IMR-90 (cell line): ENCODE measurements around the gene MYH10. TPM values are rescaled to one million over a fixed set of nuclear protein-coding genes. Genes with fewer than 3 reads are reported as not detected.

Experiments used
- ATAC-seq: fragments of 200-7000 bp; cut with Tn5 transposase; 2 replicates; pipeline ENCODE4 v1.9.1; 2020; ENCODE audit warnings: low read depth, mild to moderate bottlenecking, moderate library complexity
- BruUV-seq: library from RNA; stranded (reverse); fragments of 400-500 nt; replicated peaks from 2 replicates; lab custom pipeline; 2021; lab: Mats Ljungman, UMichigan
- CTCF ChIA-PET: fragments of 300-600 bp; formaldehyde crosslinking; extraction: SDS; loops from one replicate; lab custom pipeline; 2021; ENCODE audit warnings: antibody characterized with exemption; lab: Yijun Ruan, JAX
- POLR2A ChIA-PET: fragments of 300-600 bp; sonication (Branson Sonifier 250); formaldehyde crosslinking; loops from one replicate; lab custom pipeline; 2022; ENCODE audit warnings: antibody characterized with exemption; ENCODE audit not compliant: unreplicated experiment; lab: Charles Lee
- DNase-seq: peaks from one replicate; pipeline ENCODE4 v3.0.0; 2013
- H2AFZ ChIP-seq: replicated peaks from 2 replicates; pipeline ENCODE3; 2013; ENCODE audit warnings: low read length, mild to moderate bottlenecking; ENCODE audit not compliant: poor library complexity
- H2AK5ac ChIP-seq: 2 replicates; pipeline ENCODE4 v1.6.1; 2013; ENCODE audit warnings: low read depth, low read length, inconsistent platforms
- H2AK9ac ChIP-seq: replicated peaks from 2 replicates; pipeline ENCODE3; 2013; ENCODE audit warnings: mild to moderate bottlenecking, low read depth, low read length, moderate library complexity; ENCODE audit not compliant: poor library complexity
- H2BK120ac ChIP-seq: 2 replicates; pipeline ENCODE4 v1.6.1; 2013; ENCODE audit warnings: low read depth, low read length, inconsistent platforms
- H2BK15ac ChIP-seq: 3 replicates; pipeline ENCODE4 v1.6.1; 2013; ENCODE audit warnings: low read depth, low read length, inconsistent platforms
- H2BK20ac ChIP-seq: 2 replicates; pipeline ENCODE4 v1.6.1; 2013; ENCODE audit warnings: low read depth, mild to moderate bottlenecking, inconsistent platforms, low read length, moderate library complexity
- H2BK5ac ChIP-seq: 2 replicates; pipeline ENCODE4 v1.6.1; 2013; ENCODE audit warnings: mild to moderate bottlenecking, low read depth, low read length, inconsistent platforms; ENCODE audit not compliant: poor library complexity, severe bottlenecking
- H3K14ac ChIP-seq: replicated peaks from 2 replicates; pipeline ENCODE4 v1.6.1; 2013; ENCODE audit warnings: low read depth, low read length, inconsistent platforms
- H3K18ac ChIP-seq: 2 replicates; pipeline ENCODE4 v1.6.1; 2013; ENCODE audit warnings: low read depth, low read length, control low read depth
- H3K23ac ChIP-seq: 2 replicates; pipeline ENCODE4 v1.6.1; 2013; ENCODE audit warnings: low read depth, low read length, inconsistent platforms
- H3K27ac ChIP-seq: 2 replicates; pipeline ENCODE4 v1.5.1; 2013; ENCODE audit warnings: mild to moderate bottlenecking, control low read depth, low read length; ENCODE audit not compliant: insufficient read depth
- H3K27me3 ChIP-seq: 2 replicates; pipeline ENCODE4 v1.6.1; 2013; ENCODE audit warnings: low read length; ENCODE audit not compliant: control insufficient read depth, insufficient read depth
- H3K36me3 ChIP-seq: 2 replicates; pipeline ENCODE4 v1.6.1; 2013; ENCODE audit warnings: low read length, mixed read lengths; ENCODE audit not compliant: control insufficient read depth, insufficient read depth
- H3K4ac ChIP-seq: 2 replicates; pipeline ENCODE4 v1.6.1; 2013; ENCODE audit warnings: low read depth, low read length, inconsistent platforms
- H3K4me1 ChIP-seq: 2 replicates; pipeline ENCODE4 v1.6.1; 2013; ENCODE audit warnings: low read length, mixed read lengths; ENCODE audit not compliant: control insufficient read depth, insufficient read depth
- H3K4me2 ChIP-seq: 2 replicates; pipeline ENCODE4 v1.6.1; 2013; ENCODE audit warnings: low read depth, mild to moderate bottlenecking, control low read depth, low read length, moderate library complexity
- H3K4me3 ChIP-seq: 2 replicates; pipeline ENCODE4 v1.5.1; 2013; ENCODE audit warnings: low read depth, mild to moderate bottlenecking, control low read depth, low read length, moderate library complexity; ENCODE audit not compliant: insufficient read depth
- H3K56ac ChIP-seq: 2 replicates; pipeline ENCODE4 v1.6.1; 2013; ENCODE audit warnings: low read length, inconsistent platforms; ENCODE audit not compliant: insufficient read depth; ENCODE audit errors: extremely low read depth
- H3K79me1 ChIP-seq, 2 experiments: 2 replicates each; pipeline ENCODE4 v1.6.1; 2013; ENCODE audit warnings: low read length in 2 of 2, inconsistent platforms in 1 of 2, low read depth in 1 of 2
- H3K9ac ChIP-seq: 2 replicates; pipeline ENCODE4 v1.6.1; 2013; ENCODE audit warnings: low read depth, low read length, control low read depth
- H3K9me1 ChIP-seq: 2 replicates; pipeline ENCODE4 v1.6.1; 2013; ENCODE audit warnings: low read length, inconsistent platforms; ENCODE audit not compliant: insufficient read depth
- H3K9me3 ChIP-seq: 2 replicates; pipeline ENCODE4 v1.6.1; 2013; ENCODE audit warnings: low read length; ENCODE audit not compliant: control insufficient read depth, insufficient read depth
- H4K20me1 ChIP-seq: 2 replicates; pipeline ENCODE4 v1.6.1; 2013; ENCODE audit warnings: low read length, inconsistent platforms; ENCODE audit not compliant: insufficient read depth
- H4K5ac ChIP-seq: 2 replicates; pipeline ENCODE4 v1.6.1; 2013; ENCODE audit warnings: mild to moderate bottlenecking, low read depth, low read length, control low read depth
- H4K8ac ChIP-seq, 2 experiments: 2 replicates each; pipeline ENCODE4 v1.6.1; 2013; ENCODE audit warnings: low read depth in 2 of 2, low read length in 2 of 2, control low read depth in 1 of 2, inconsistent platforms in 1 of 2
- H4K91ac ChIP-seq: 2 replicates; pipeline ENCODE4 v1.6.1; 2013; ENCODE audit warnings: low read depth, low read length, inconsistent platforms; ENCODE audit not compliant: insufficient read depth
- CEBPB ChIP-seq: IDR thresholded peaks from 2 replicates; pipeline ENCODE4 v1.6.1; 2012; ENCODE audit warnings: low read depth, low read length, improper control_type of control experiment
- CHD1 ChIP-seq: IDR thresholded peaks from 2 replicates; pipeline ENCODE4 v1.6.1; 2012; ENCODE audit warnings: low read depth, low read length, improper control_type of control experiment
- CTCF ChIP-seq: conservative IDR thresholded peaks from 2 replicates; pipeline ENCODE4 v1.5.1; 2012; ENCODE audit warnings: mild to moderate bottlenecking, low read depth, low read length, improper control_type of control experiment
- FOS ChIP-seq: fragments of 150-350 bp; IDR thresholded peaks from 2 replicates; pipeline ENCODE4 v1.6.1; 2016; ENCODE audit warnings: low read depth, low read length
- MAZ ChIP-seq: IDR thresholded peaks from 2 replicates; pipeline ENCODE4 v1.6.1; 2012; ENCODE audit warnings: low read depth, mild to moderate bottlenecking, low read length, improper control_type of control experiment, moderate library complexity, borderline replicate concordance
- MXI1 ChIP-seq: IDR thresholded peaks from 2 replicates; pipeline ENCODE4 v1.6.1; 2012; ENCODE audit warnings: low read depth, mild to moderate bottlenecking, low read length, moderate library complexity, borderline replicate concordance
- NFE2L2 ChIP-seq: fragments of 150-350 bp; IDR thresholded peaks from 2 replicates; pipeline ENCODE4 v1.6.1; 2016; ENCODE audit warnings: low read depth, mild to moderate bottlenecking, low read length
- POLR2A ChIP-seq: IDR thresholded peaks from 2 replicates; pipeline ENCODE4 v1.6.1; 2012; ENCODE audit warnings: mild to moderate bottlenecking, low read depth, low read length
- RCOR1 ChIP-seq: IDR thresholded peaks from 2 replicates; pipeline ENCODE4 v1.6.1; 2012; ENCODE audit warnings: mild to moderate bottlenecking, low read length, improper control_type of control experiment; ENCODE audit not compliant: insufficient replicate concordance
- SMC3 ChIP-seq: fragments of 150-350 bp; IDR thresholded peaks from 2 replicates; pipeline ENCODE4 v1.6.1; 2016; ENCODE audit warnings: low read depth, mild to moderate bottlenecking, antibody characterized with exemption, low read length, moderate library complexity
- USF2 ChIP-seq: fragments of 150-350 bp; IDR thresholded peaks from 2 replicates; pipeline ENCODE4 v1.6.1; 2017; ENCODE audit warnings: mild to moderate bottlenecking, antibody characterized with exemption, low read length, low read depth
- WGBS, 2 experiments: methylation state at CpG; one replicate each; pipeline versions ENCODE4 v1.1.5 to v1.1.7; 2013; ENCODE audit warnings: missing lambda C conversion rate in 2 of 2; ENCODE audit not compliant: insufficient read length in 1 of 2; ENCODE audit errors: extremely low coverage in 2 of 2; 5-methylcytosine and 5-hydroxymethylcytosine counted together
- dilution Hi-C: fragments of 300-500 bp; cut with HindIII; formaldehyde crosslinking; loops from one replicate; pipeline ENCODE4 v1.14.3; 2018; ENCODE audit warnings: low sequenced_read_pairs; ENCODE audit not compliant: unreplicated experiment
- in situ Hi-C: fragments of 300-500 bp; cut with MboI; formaldehyde crosslinking; loops from 3 replicates; pipeline ENCODE4 v1.14.3; 2019; ENCODE audit warnings: low sequenced_read_pairs, inconsistent platforms, mixed read lengths
- intact Hi-C: fragments of 100-400 bp; cut with micrococcal nuclease; formaldehyde crosslinking; loops from 2 replicates; pipeline ENCODE4 v1.10.0; 2022
- polyA plus RNA-seq, 3 experiments: library from polyadenylated mRNA; depleted of rRNA; stranded (reverse); fragments of >200 nt; gene quantifications; 2 replicates each; pipeline ENCODE4 v1.2.3, GENCODE V29; 2012; ENCODE audit warnings: low replicate concordance in 1 of 3
- total RNA-seq: library from RNA; depleted of rRNA; stranded (reverse); fragments of >200 nt; gene quantifications from 2 replicates; pipeline ENCODE4 v1.2.3, GENCODE V29; 2012
- TF ChIP-seq, protein P1 (sequence below): fragments of 150-350 bp; IDR thresholded peaks from 2 replicates; pipeline ENCODE4 v1.6.1; 2016; ENCODE audit warnings: low read depth, mild to moderate bottlenecking, low read length, moderate library complexity, borderline replicate concordance

The MYH10 gene
- total and polyA plus RNA-seq, 2 of the 4 experiments (the other 2 are of a cell fraction) = 71.2 to 95.2 TPM

DNA sequence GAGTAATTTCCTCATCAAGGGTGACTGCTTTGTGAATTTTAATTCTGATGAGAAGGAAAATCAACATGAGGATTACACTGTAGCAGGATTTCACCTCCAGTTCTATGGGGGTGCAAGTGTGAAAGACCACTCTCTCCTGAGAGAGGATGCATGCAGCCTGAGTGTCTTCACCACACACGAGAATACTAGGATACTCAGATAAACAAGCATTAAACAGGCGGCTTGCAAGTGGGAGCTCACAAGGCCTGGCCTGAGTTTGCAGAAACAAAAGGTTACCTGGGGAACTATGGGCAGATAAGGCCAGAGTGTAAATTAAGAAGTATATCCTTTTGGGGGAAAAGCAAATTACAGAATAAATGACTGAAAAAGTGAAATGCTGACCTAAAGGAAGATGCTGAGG lies 46.6 kb downstream of the MYH10 start:
- Histone ChIP-seq H4K5ac (no peak overlapping the region), H3K4me1 (no peaks in the 10 kb centered on the region; the same call in 1 of the 2 replicates), H2BK20ac (no peak overlapping the region), H3K56ac (no peak overlapping the region), H3K9ac (no peak overlapping the region), H3K36me3 (peaks cover 6% of the 10 kb centered on the region), H2AFZ (no peak overlapping the region), H3K27me3 (no peaks in the 10 kb centered on the region), H3K9me1 (peaks cover 12% of the 10 kb centered on the region), H4K20me1 (no peaks in the 10 kb centered on the region), H2BK5ac (no peak overlapping the region), H3K4me2 (no peak overlapping the region), H3K4ac (no peak overlapping the region), H3K79me1 (peaks cover 26 to 43% of the 10 kb centered on the region in 2 experiments), H3K14ac (no peak overlapping the region), H3K18ac (no peak overlapping the region), H2AK9ac (no peak overlapping the region), H2AK5ac (no peak overlapping the region), H3K9me3 (no peaks in the 10 kb centered on the region), H4K91ac (no peak overlapping the region), H3K4me3 (no peak overlapping the region), H3K23ac (no peak overlapping the region), H4K8ac (no peak overlapping the region), H2BK15ac (no peak overlapping the region), H3K27ac (no peak overlapping the region), H2BK120ac (no peak overlapping the region)
- TF ChIP-seq CEBPB (no peak), POLR2A (no peak), FOS (no peak), RCOR1 (no peak), CTCF (no peak), MXI1 (no peak), CHD1 (no peak), USF2 (no peak), SMC3 (no peak), NFE2L2 (no peak), MAZ (no peak)
- TF ChIP-seq, protein P1, sequence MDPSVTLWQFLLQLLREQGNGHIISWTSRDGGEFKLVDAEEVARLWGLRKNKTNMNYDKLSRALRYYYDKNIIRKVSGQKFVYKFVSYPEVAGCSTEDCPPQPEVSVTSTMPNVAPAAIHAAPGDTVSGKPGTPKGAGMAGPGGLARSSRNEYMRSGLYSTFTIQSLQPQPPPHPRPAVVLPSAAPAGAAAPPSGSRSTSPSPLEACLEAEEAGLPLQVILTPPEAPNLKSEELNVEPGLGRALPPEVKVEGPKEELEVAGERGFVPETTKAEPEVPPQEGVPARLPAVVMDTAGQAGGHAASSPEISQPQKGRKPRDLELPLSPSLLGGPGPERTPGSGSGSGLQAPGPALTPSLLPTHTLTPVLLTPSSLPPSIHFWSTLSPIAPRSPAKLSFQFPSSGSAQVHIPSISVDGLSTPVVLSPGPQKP = no peak
- no peak for DNase-seq
- in situ Hi-C loops (no loop called here), dilution Hi-C loops (no loop called here), intact Hi-C loops (no loop called here)
- ATAC-seq = no peak
- ChIA-PET POLR2A (no interaction called here), CTCF (no interaction called here)
- WGBS, 2 experiments = no CpG with 5 or more reads among the region's 2 CpGs
- no TSS peak for BruUV-seq
